Muscle of leg (tissue), 11 donors: ENCODE data around the gene AGAP3. TPM values are rescaled to one million over a fixed set of nuclear protein-coding genes. Genes with fewer than 3 reads are reported as not detected.

Experiments used
- DNase-seq: peaks from one replicate; pipeline ENCODE4 v3.0.0; 2013
- H3K27ac ChIP-seq: one replicate; pipeline ENCODE4 v1.5.1; 2013; ENCODE audit warnings: mild to moderate bottlenecking, low read length, control low read depth
- H3K27me3 ChIP-seq: one replicate; pipeline ENCODE4 v1.6.1; 2013; ENCODE audit warnings: low read length; ENCODE audit not compliant: control insufficient read depth, insufficient read depth
- H3K36me3 ChIP-seq: one replicate; pipeline ENCODE4 v1.6.1; 2013; ENCODE audit warnings: low read length; ENCODE audit not compliant: control insufficient read depth, insufficient read depth
- H3K4me1 ChIP-seq: one replicate; pipeline ENCODE4 v1.6.1; 2013; ENCODE audit warnings: low read length; ENCODE audit not compliant: control insufficient read depth, insufficient read depth
- H3K4me3 ChIP-seq: one replicate; pipeline ENCODE4 v1.5.1; 2013; ENCODE audit warnings: low read length, control low read depth
- H3K9me3 ChIP-seq: replicated peaks from 2 replicates; pipeline ENCODE4 v1.6.1; 2013; ENCODE audit warnings: low read depth, low read length; ENCODE audit not compliant: control insufficient read depth
- WGBS: methylation state at CpG from one replicate; pipeline ENCODE4 v1.1.5; 2013; ENCODE audit warnings: missing lambda C conversion rate; ENCODE audit not compliant: insufficient coverage; 5-methylcytosine and 5-hydroxymethylcytosine counted together
- polyA plus RNA-seq, 8 donors: library from polyadenylated mRNA; unstranded; fragments of 120-200 nt; gene quantifications; one replicate each; pipeline versions ENCODE4 v1.2.1 to v1.2.3, GENCODE V29; 2013; ENCODE audit warnings: inconsistent platforms in 1 of 8, low replicate concordance in 1 of 8; ENCODE audit not compliant: insufficient read length in 8 of 8, insufficient read depth in 1 of 8
- total RNA-seq: library from RNA; stranded (reverse); fragments of 120-200 nt; gene quantifications from one replicate; pipeline ENCODE4 v1.2.4, GENCODE V29; 2013

The AGAP3 gene
- total and polyA plus RNA-seq, 9 donors: 37.0 to 95.4 (median 74.6) TPM

- no peak overlapping the region for H3K4me3 ChIP-seq
- 58% methylated on average over 13 of the region's 20 CpGs for WGBS
Measured at GRCh38 chr7:151099486-151100211, 13.4 kb downstream of the AGAP3 start.

GRCh38 chr7:151100921-151101320, 14.6 kb downstream of the AGAP3 start:
- Histone ChIP-seq H3K4me3 (no peak overlapping the region), H3K36me3 (peaks cover 9% of the 10 kb centered on the region), H3K4me1 (peaks cover 14% of the 10 kb centered on the region), H3K27ac (no peak overlapping the region), H3K27me3 (no peaks in the 10 kb centered on the region), H3K9me3 (no peaks in the 10 kb centered on the region)
- WGBS: 100% methylated on average over 1 of the region's 10 CpGs
- DNase-seq: no peak

More at GRCh38 chr7:151099486-151100211, 13.4 kb downstream of the AGAP3 start:
- DNase-seq: peak; percentile 34
- Histone ChIP-seq H3K36me3 (peaks cover 5% of the 10 kb centered on the region), H3K27me3 (no peaks in the 10 kb centered on the region), H3K27ac (no peak overlapping the region), H3K4me1 (peaks cover 15% of the 10 kb centered on the region), H3K9me3 (no peaks in the 10 kb centered on the region)

DNA sequence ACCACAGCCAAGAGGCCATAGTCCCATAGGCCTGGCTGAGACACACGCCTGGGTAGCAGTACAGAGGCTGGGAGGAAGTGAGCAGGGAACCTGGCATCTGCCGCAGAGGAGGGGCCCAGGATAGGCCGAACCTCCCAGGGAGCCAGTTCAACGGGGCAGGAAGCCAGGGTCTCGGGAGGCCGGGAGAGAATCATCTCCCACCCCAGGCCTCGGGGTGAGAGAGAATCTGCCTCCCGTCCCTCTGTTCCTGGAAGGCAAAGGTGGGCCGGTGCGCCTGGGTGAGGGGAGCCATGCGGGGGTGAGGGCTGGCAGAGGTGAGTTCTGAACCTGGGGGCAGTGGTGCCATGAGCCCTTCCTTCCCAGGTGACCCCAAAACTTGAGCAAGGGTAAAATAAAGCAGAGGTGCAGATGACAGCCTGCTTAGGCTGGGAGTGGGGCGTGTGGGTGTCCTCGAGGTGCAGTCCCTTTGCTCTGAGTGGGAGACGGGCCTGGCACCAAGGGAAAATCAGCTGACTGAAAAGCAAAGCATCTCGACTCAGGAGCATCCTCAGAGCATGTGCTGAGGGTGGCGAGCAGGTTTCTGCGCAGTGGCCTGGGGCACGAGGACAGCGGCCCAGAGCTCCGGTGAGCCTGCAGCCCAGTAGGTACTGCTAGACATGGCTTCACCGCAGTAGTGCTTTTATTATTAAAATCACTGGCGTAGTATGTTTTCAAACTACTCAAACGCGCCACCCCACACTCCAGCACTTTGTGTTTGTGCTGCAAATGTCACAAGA, 15.5 kb downstream of the AGAP3 start:
- Histone ChIP-seq H3K36me3 (peaks cover 6% of the 10 kb centered on the region), H3K4me1 (peaks cover 14% of the 10 kb centered on the region), H3K4me3 (no peak overlapping the region), H3K9me3 (no peaks in the 10 kb centered on the region), H3K27ac (no peak overlapping the region), H3K27me3 (no peaks in the 10 kb centered on the region)
- DNase-seq: no peak
- WGBS: 76% methylated on average over 13 of the region's 24 CpGs

- Histone ChIP-seq H3K27ac (no peak overlapping the region), H3K36me3 (peaks cover 6% of the 10 kb centered on the region), H3K4me3 (no peak overlapping the region), H3K4me1 (peaks cover 17% of the 10 kb centered on the region), H3K9me3 (no peaks in the 10 kb centered on the region), H3K27me3 (no peaks in the 10 kb centered on the region)
- 70% methylated on average over 1 of the region's 3 CpGs for WGBS
- DNase-seq: no peak
Measured at GRCh38 chr7:151102991-151103390, 16.7 kb downstream of the AGAP3 start.

DNA sequence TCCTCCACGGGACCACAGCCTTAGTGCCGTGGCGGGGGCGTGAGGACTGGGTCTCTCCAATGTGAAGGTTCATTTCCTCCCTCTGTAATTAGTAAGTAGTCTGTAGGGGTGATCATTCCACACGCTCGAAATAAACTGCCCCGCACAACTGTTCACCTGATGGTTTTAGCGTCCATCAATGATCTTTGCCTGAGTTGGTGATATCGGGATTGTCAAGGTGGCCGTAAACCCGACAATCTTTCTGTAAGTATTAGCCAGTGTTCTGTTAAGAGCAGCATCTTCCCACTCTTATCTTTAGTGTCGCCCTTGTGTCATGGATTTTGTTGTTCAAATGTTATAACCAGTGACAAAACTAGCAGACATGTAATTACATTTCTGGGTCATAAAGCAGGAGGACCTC, 17.7 kb downstream of the AGAP3 start:
- DNase-seq: no peak
- Histone ChIP-seq H3K27me3 (no peaks in the 10 kb centered on the region), H3K9me3 (no peaks in the 10 kb centered on the region), H3K36me3 (peaks cover 9% of the 10 kb centered on the region), H3K4me1 (peaks cover 21% of the 10 kb centered on the region), H3K27ac (no peak overlapping the region), H3K4me3 (no peak overlapping the region)
- no CpG with 5 or more reads among the region's 12 CpGs for WGBS

GRCh38 chr7:151104411-151105235, 18.3 kb downstream of the AGAP3 start:
- Histone ChIP-seq H3K4me3 (no peak overlapping the region), H3K4me1 (peaks cover 17% of the 10 kb centered on the region), H3K27ac (no peak overlapping the region), H3K9me3 (no peaks in the 10 kb centered on the region), H3K27me3 (no peaks in the 10 kb centered on the region), H3K36me3 (peaks cover 9% of the 10 kb centered on the region)
- WGBS: 62% methylated on average over 15 of the region's 23 CpGs
- DNase-seq: peak; percentile 48

- peaks cover 22% of the 10 kb centered on the region for H3K4me1 ChIP-seq
- no peaks in the 10 kb centered on the region for H3K9me3 ChIP-seq
- no peaks in the 10 kb centered on the region for H3K27me3 ChIP-seq
- H3K36me3 ChIP-seq: peaks cover 13% of the 10 kb centered on the region
- WGBS: 58% methylated on average over 9 of the region's 10 CpGs
- no peak overlapping the region for H3K27ac ChIP-seq
- no peak for DNase-seq
- H3K4me3 ChIP-seq: no peak overlapping the region
Measured at GRCh38 chr7:151107882-151108281, 21.6 kb downstream of the AGAP3 start.

GRCh38 chr7:151109094-151110048, 23.1 kb downstream of the AGAP3 start:
- H3K27ac ChIP-seq: no peak overlapping the region
- peaks cover 33% of the 10 kb centered on the region for H3K4me1 ChIP-seq
- peaks cover 3% of the 10 kb centered on the region for H3K27me3 ChIP-seq
- DNase-seq: no peak
- no peaks in the 10 kb centered on the region for H3K9me3 ChIP-seq
- no peak overlapping the region for H3K4me3 ChIP-seq
- peaks cover 19% of the 10 kb centered on the region for H3K36me3 ChIP-seq
- WGBS: 73% methylated on average over 11 of the region's 15 CpGs

DNA sequence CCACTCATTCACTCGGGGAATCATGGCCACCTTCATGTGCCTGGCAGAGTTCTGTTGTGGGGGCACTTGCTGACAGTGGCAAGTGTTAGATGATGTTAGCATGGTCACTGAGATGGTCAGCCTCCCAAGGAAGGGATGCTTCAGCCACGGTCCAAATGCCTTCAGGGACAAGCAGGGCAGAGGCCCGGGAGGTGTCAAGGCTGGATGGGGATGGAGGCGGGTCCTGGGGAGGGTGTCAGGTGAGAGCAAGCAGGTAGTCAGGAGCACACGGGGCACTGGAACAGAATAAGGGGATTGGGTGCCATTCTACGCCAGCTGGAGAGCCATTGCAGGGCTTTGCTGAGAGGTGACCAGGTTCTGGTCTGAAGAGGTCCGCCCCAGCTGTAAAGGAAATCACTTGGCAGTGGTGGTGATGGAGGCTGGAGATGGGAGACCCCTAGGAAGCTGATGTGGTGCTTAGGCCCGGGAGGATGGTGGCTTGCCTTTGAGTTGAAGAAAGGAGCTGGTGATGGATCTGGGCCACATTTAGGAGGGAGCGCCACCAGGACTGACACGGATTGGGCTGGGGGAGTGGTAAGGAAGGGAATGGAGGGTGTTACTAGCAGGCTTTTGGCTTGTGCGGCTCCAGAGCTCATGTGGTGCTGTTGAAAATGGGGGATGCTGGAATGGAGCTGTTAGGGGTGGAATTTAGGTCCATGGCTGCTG, 24.1 kb downstream of the AGAP3 start:
- peaks cover 31% of the 10 kb centered on the region for H3K4me1 ChIP-seq
- DNase-seq: no peak
- WGBS: 65% methylated on average over 10 of the region's 11 CpGs

More for the DNA sequence above, 24.1 kb downstream of the AGAP3 start:
- Histone ChIP-seq H3K4me3 (no peak overlapping the region), H3K27me3 (peaks cover 3% of the 10 kb centered on the region), H3K9me3 (no peaks in the 10 kb centered on the region), H3K36me3 (peaks cover 13% of the 10 kb centered on the region), H3K27ac (no peak overlapping the region)
